Ramos (cell line): ENCODE data around the gene MRPL58.
"Not testable (repeated sequence)": the region's sequence is repeated elsewhere in the genome, so short reads cannot be mapped to it uniquely, and the experiment has no call there.

ENCODE experiments used
- in situ Hi-C: fragments of 300-500 bp; cut with MboI; formaldehyde crosslinking; loops from one replicate; pipeline ENCODE4 v1.14.3; 2022; ENCODE audit warnings: low sequenced_read_pairs; ENCODE audit not compliant: unreplicated experiment

MRPL58 gene

GRCh38 chr17:75012346-75013091 is at the start of gene MRPL58:
Gene MRPL58 (plus strand): TSS chr17:75012670. CDS start chr17:75012687, 17 bp downstream.
- in situ Hi-C loops = no loop called here

- in situ Hi-C loops = no loop called here
These were observed 48.8 kb upstream of the MRPL58 start for GRCh38 chr17:74963656-74964055.

- in situ Hi-C loops = no loop called here
These were observed 48.2 kb upstream of the MRPL58 start for GRCh38 chr17:74964246-74964761.

GRCh38 chr17:74964988-74965622 is 47.4 kb upstream of the MRPL58 start:
- in situ Hi-C loops = no loop called here

- in situ Hi-C loops = no loop called here
These were observed 44.1 kb upstream of the MRPL58 start for GRCh38 chr17:74968361-74968780.

- in situ Hi-C loops = not testable (repeated sequence)
These were observed 43.0 kb upstream of the MRPL58 start for GRCh38 chr17:74969501-74969900.

GRCh38 chr17:74970395-74970794 is 42.1 kb upstream of the MRPL58 start:
- in situ Hi-C loops = no loop called here

- in situ Hi-C loops = no loop called here
These were observed 41.2 kb upstream of the MRPL58 start for GRCh38 chr17:74971069-74971841.

GRCh38 chr17:74971842-74972106 is 40.7 kb upstream of the MRPL58 start:
- in situ Hi-C loops = no loop called here

- in situ Hi-C loops = no loop called here
These were observed 40.1 kb upstream of the MRPL58 start, which contains the start of gene HID1 for GRCh38 chr17:74972107-74972972. Gene HID1 (minus strand): TSS chr17:74972759. CDS start chr17:74972656, 103 bp downstream.

GRCh38 chr17:74972973-74973328 is 39.5 kb upstream of the MRPL58 start:
- in situ Hi-C loops = no loop called here

- in situ Hi-C loops = no loop called here
These were observed 36.5 kb upstream of the MRPL58 start for GRCh38 chr17:74975943-74976342.

GRCh38 chr17:74977802-74978201 is 34.7 kb upstream of the MRPL58 start:
- in situ Hi-C loops = no loop called here

GRCh38 chr17:74978240-74978639 is 34.2 kb upstream of the MRPL58 start:
- in situ Hi-C loops = no loop called here

GRCh38 chr17:74979408-74980146 is 32.9 kb upstream of the MRPL58 start:
- in situ Hi-C loops = no loop called here

- in situ Hi-C loops = no loop called here
These were observed 31.0 kb upstream of the MRPL58 start for GRCh38 chr17:74981318-74981978.

GRCh38 chr17:74981979-74982662 is 30.3 kb upstream of the MRPL58 start:
- in situ Hi-C loops = no loop called here

GRCh38 chr17:74982663-74983313 is 29.7 kb upstream of the MRPL58 start:
- in situ Hi-C loops = not testable (repeated sequence)
